ENCODE measurements around the gene ZHX3. TPM values are rescaled to one million over a fixed set of nuclear protein-coding genes. Genes with fewer than 3 reads are reported as not detected.

Gene ZHX3
- total and polyA plus RNA-seq, 9 of the 15 experiments (the other 6 are each of a cell fraction or from before 2014, with no cell fraction given), result 0.80 to 14.6 (median 4.9) TPM

DNA sequence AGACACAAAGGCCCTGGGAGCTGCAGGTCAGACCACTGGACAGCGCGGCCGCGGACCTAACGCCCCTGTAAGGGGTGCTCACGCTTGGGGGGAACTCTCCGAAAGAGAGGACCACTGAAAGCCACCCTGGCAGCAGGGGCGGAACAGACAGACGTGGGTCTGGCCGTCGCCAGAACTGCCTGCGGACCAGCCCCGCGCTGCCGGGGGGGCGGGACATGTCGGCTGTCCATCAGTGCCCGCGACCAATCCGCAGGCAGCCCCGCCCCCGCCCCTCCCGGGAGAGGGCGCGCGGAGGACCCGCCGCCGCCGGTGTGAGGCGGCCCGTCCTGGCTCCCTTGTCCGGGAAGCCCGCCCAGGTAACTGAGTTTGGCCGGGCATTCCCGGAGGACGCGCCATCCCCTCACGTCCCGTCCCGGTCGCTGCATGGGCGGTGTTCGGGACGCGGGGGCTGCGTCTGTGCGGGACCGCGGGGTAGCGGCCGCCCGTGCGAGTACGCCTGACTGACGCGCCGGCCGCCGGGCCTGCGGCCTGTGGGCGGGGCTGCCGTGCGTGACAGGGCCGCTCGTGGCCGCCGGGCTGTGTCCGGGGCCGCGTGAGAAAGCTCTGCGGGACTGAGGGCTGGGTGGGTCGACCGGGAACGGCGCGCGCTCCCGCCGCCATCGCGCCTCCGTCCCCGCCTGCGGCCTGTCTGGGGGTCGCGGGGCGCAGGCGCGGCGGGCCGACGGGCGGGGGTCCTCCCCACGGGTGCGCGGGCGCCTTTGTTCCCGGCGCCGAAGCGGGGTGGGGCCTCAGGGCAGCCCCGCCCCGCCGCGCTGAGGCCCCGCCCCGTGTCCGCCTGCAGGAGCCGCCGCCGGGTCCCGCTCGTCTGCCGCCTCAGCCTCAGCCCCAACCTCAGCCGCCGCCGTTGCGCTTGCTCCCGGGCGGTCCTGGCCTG is 180.6 kb downstream of the ZHX3 start, which contains the start of gene PLCG1 (continued):
- TF ChIP-seq CHD4 (IDR thresholded peaks at IDR 0.05; ENCODE audit: insufficient read depth, insufficient replicate concordance, low read depth, low read length, poor library complexity, severe bottlenecking), result no peak
- TF ChIP-seq LCOR (CRISPR knock-in tag; IDR thresholded peaks at IDR 0.05), result no peak
- TF ChIP-seq HLTF (IDR thresholded peaks at IDR 0.05), result no peak
- TF ChIP-seq ZNF589 (CRISPR knock-in tag; IDR thresholded peaks at IDR 0.05; ENCODE audit: low read depth), result no peak
- no peak for TF ChIP-seq ZNF699 (CRISPR knock-in tag; IDR thresholded peaks at IDR 0.05; ENCODE audit: insufficient replicate concordance)
- TF ChIP-seq TCF7L2 (IDR thresholded peaks at IDR 0.05; ENCODE audit: low read depth, low read length), result no peak
- TF ChIP-seq KDM1A (IDR thresholded peaks at IDR 0.05), result no peak
- no peak for TF ChIP-seq CAMTA2 (CRISPR knock-in tag; conservative IDR thresholded peaks at IDR 0.05)
- TF ChIP-seq RBM15 (IDR thresholded peaks at IDR 0.05; ENCODE audit: insufficient read depth, low read length), result no peak
- no peak for TF ChIP-seq DNMT1 (IDR thresholded peaks at IDR 0.05)
- no peak; the same call in 1 of the 2 replicates for TF ChIP-seq ERF (CRISPR knock-in tag; IDR thresholded peaks at IDR 0.05)
- TF ChIP-seq EGR1 (conservative IDR thresholded peaks at IDR 0.05), result peak; percentile 71
- TF ChIP-seq NFYB (IDR thresholded peaks at IDR 0.05; ENCODE audit: extremely low read depth, insufficient read length), result peak; percentile 63
- no peak for TF ChIP-seq SREBF1 (IDR thresholded peaks at IDR 0.05; ENCODE audit: borderline replicate concordance, low read depth, low read length)
- TF ChIP-seq POLR3A (IDR thresholded peaks at IDR 0.05; ENCODE audit: borderline replicate concordance, extremely low read depth, insufficient read depth, insufficient read length), result no peak
- peak; percentile 50 for TF ChIP-seq SMAD4 (CRISPR knock-in tag; conservative IDR thresholded peaks at IDR 0.05)
- no peak for TF ChIP-seq TCF3 (CRISPR knock-in tag; IDR thresholded peaks at IDR 0.05)
- TF ChIP-seq JUND (IDR thresholded peaks at IDR 0.05; ENCODE audit: borderline replicate concordance, low read depth, low read length), result no peak
- no peak for TF ChIP-seq JUND (tag; IDR thresholded peaks at IDR 0.05; ENCODE audit: borderline replicate concordance, low read depth, low read length)
- peak; percentile 35 for TF ChIP-seq TBP (optimal IDR thresholded peaks at IDR 0.05; ENCODE audit: low read depth, low read length)
- no peak for TF ChIP-seq JUNB (CRISPR knock-in tag; conservative IDR thresholded peaks at IDR 0.05)
- no peak for TF ChIP-seq SIRT6 (IDR thresholded peaks at IDR 0.05; ENCODE audit: low read depth, low read length)
- TF ChIP-seq MAFK (IDR thresholded peaks at IDR 0.05; ENCODE audit: low read length), result no peak
- no peak for TF ChIP-seq MEF2D (tag; conservative IDR thresholded peaks at IDR 0.05; ENCODE audit: low read depth)
- TF ChIP-seq MBD2 (IDR thresholded peaks at IDR 0.05; ENCODE audit: borderline replicate concordance, low read depth), result no peak
- no peak for TF ChIP-seq FOXO4 (CRISPR knock-in tag; IDR thresholded peaks at IDR 0.05)
- TF ChIP-seq CTBP1 (IDR thresholded peaks at IDR 0.05; ENCODE audit: borderline replicate concordance), result peak; percentile 96
- no peak for TF ChIP-seq ZNF282 (CRISPR knock-in tag; IDR thresholded peaks at IDR 0.05)
- no peak for TF ChIP-seq PHF20 (IDR thresholded peaks at IDR 0.05; ENCODE audit: partially characterized antibody)
- no peak for TF ChIP-seq PCBP2 (IDR thresholded peaks at IDR 0.05; ENCODE audit: low read depth, low read length, poor library complexity, severe bottlenecking)
